Astrocyte (in vitro differentiated cells and primary cell): ENCODE measurements around the gene SNX2.

Experiments
- EZH2 ChIP-seq: IDR thresholded peaks from 2 replicates; pipeline ENCODE4 v1.6.1; 2012; ENCODE audit warnings: mild to moderate bottlenecking, low read length, inconsistent platforms; ENCODE audit not compliant: insufficient read depth
- TF ChIP-seq, protein P1 (sequence below): IDR thresholded peaks from 2 replicates; pipeline ENCODE4 v1.5.1; 2011; ENCODE audit warnings: low read depth, mild to moderate bottlenecking, inconsistent platforms, low read length, moderate library complexity; ENCODE audit not compliant: insufficient read depth

DNA sequence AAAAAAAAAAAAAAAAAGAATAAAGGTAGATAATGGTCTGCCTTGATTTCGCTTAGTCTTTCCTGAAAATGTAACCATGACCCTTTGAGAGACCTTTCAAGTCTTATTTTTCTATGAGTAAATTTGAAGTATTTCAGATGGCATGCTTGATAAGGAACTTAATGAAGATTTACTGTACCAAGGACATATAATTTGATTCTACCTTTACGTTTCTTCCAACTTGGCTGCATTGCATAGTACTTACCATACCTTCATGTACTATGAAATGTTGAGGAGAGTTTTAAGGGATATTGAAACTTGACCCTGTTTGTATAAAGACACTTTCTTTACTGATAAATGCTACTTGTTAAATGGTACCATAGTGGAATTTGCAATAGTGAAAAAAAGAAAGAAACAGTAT, 35.5 kb downstream of the SNX2 start:
- TF ChIP-seq, protein P1, sequence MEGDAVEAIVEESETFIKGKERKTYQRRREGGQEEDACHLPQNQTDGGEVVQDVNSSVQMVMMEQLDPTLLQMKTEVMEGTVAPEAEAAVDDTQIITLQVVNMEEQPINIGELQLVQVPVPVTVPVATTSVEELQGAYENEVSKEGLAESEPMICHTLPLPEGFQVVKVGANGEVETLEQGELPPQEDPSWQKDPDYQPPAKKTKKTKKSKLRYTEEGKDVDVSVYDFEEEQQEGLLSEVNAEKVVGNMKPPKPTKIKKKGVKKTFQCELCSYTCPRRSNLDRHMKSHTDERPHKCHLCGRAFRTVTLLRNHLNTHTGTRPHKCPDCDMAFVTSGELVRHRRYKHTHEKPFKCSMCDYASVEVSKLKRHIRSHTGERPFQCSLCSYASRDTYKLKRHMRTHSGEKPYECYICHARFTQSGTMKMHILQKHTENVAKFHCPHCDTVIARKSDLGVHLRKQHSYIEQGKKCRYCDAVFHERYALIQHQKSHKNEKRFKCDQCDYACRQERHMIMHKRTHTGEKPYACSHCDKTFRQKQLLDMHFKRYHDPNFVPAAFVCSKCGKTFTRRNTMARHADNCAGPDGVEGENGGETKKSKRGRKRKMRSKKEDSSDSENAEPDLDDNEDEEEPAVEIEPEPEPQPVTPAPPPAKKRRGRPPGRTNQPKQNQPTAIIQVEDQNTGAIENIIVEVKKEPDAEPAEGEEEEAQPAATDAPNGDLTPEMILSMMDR, result no peak
- TF ChIP-seq EZH2, result no peak
